ENCODE data around the gene MAML2. TPM values are rescaled to one million over a fixed set of nuclear protein-coding genes. Genes with fewer than 3 reads are reported as not detected.
A peak's percentile ranks its signal among the peaks of the same experiment; 100 is the strongest.

Gene MAML2
- total RNA-seq, 1 experiment from 2014 or later: 28.3 TPM

GRCh38 chr11:95968585-95968984 lies 374.4 kb downstream of the MAML2 start:
- BruUV-seq (replicated peaks): no TSS peak
- POLR2A ChIA-PET (ENCODE audit: unreplicated experiment): no interaction called here

GRCh38 chr11:95964281-95964680 lies 378.7 kb downstream of the MAML2 start:
- TF ChIP-seq, protein P1, sequence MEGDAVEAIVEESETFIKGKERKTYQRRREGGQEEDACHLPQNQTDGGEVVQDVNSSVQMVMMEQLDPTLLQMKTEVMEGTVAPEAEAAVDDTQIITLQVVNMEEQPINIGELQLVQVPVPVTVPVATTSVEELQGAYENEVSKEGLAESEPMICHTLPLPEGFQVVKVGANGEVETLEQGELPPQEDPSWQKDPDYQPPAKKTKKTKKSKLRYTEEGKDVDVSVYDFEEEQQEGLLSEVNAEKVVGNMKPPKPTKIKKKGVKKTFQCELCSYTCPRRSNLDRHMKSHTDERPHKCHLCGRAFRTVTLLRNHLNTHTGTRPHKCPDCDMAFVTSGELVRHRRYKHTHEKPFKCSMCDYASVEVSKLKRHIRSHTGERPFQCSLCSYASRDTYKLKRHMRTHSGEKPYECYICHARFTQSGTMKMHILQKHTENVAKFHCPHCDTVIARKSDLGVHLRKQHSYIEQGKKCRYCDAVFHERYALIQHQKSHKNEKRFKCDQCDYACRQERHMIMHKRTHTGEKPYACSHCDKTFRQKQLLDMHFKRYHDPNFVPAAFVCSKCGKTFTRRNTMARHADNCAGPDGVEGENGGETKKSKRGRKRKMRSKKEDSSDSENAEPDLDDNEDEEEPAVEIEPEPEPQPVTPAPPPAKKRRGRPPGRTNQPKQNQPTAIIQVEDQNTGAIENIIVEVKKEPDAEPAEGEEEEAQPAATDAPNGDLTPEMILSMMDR (conservative IDR thresholded peaks at IDR 0.05): no peak
- TF ChIP-seq EZH2 (IDR thresholded peaks at IDR 0.05; ENCODE audit: low read depth): no peak
- no peak overlapping the region for H3K27ac ChIP-seq
- no peaks in the 10 kb centered on the region for H3K9me3 ChIP-seq (ENCODE audit: insufficient read depth, low read depth)
- no peaks in the 10 kb centered on the region for H3F3A ChIP-seq (ENCODE audit: insufficient read depth, low read depth)
- no peak overlapping the region for H2AFZ ChIP-seq
- H3K27me3 ChIP-seq (ENCODE audit: insufficient read depth, low read depth): no peaks in the 10 kb centered on the region
- no peak overlapping the region for H3K4me3 ChIP-seq
- intact Hi-C loops (cut with micrococcal nuclease; ENCODE audit: unreplicated experiment): no loop called here
- peak in 1 of 2 experiments; percentile 28 for DNase-seq
- no peaks in the 10 kb centered on the region for H4K20me1 ChIP-seq (ENCODE audit: insufficient read depth)
- H3K79me2 ChIP-seq (ENCODE audit: low read depth): no peaks in the 10 kb centered on the region
- no peak overlapping the region for H3K4me2 ChIP-seq
- ChIA-PET CTCF (no interaction called here), POLR2A (ENCODE audit: unreplicated experiment) (no interaction called here)
- H3K36me3 ChIP-seq (ENCODE audit: low read depth): no peaks in the 10 kb centered on the region
- H3K9me2 ChIP-seq (ENCODE audit: insufficient read depth): no peaks in the 10 kb centered on the region
- H3K4me1 ChIP-seq (replicated peaks; ENCODE audit: insufficient read depth): no peaks in the 10 kb centered on the region
- no TSS peak for BruUV-seq (replicated peaks)

More at GRCh38 chr11:95968585-95968984, 374.4 kb downstream of the MAML2 start:
- Histone ChIP-seq H3K79me2 (ENCODE audit: low read depth) (no peaks in the 10 kb centered on the region), H3K4me1 (replicated peaks; ENCODE audit: insufficient read depth) (no peaks in the 10 kb centered on the region), H3K9me2 (ENCODE audit: insufficient read depth) (no peaks in the 10 kb centered on the region), H3K27ac (no peak overlapping the region), H3F3A (ENCODE audit: insufficient read depth, low read depth) (peaks cover 2% of the 10 kb centered on the region; the same call in 1 of the 2 replicates), H4K20me1 (ENCODE audit: insufficient read depth) (no peaks in the 10 kb centered on the region), H3K27me3 (ENCODE audit: insufficient read depth, low read depth) (no peaks in the 10 kb centered on the region), H3K4me2 (no peak overlapping the region), H3K4me3 (no peak overlapping the region), H3K36me3 (ENCODE audit: low read depth) (no peaks in the 10 kb centered on the region), H2AFZ (no peak overlapping the region), H3K9me3 (ENCODE audit: insufficient read depth, low read depth) (no peaks in the 10 kb centered on the region)
- peak in 1 of 2 experiments; percentile 32 for DNase-seq
- intact Hi-C loops (cut with micrococcal nuclease; ENCODE audit: unreplicated experiment): no loop called here
- TF ChIP-seq EZH2 (IDR thresholded peaks at IDR 0.05; ENCODE audit: low read depth): no peak
- TF ChIP-seq, protein P1 (conservative IDR thresholded peaks at IDR 0.05): peak; percentile 56
- CTCF ChIA-PET: no interaction called here

DNA sequence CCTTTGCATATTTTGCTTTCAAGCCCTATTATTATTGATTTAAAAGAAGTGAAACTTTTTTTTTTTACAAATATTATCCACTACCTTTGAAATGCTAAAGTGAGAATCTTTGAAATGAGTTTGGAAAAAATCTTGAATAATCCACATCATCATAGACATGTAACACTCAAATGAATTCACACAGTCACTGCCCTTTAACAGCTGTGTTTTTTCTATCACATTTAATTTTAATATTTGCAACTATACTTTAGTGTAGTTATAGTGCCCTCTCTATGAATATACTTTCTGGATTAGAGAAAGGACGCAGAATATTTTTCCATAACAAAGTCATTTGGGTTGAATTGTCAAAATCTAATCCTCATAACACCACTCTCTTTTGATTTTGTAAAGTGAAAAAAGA lies 381.2 kb downstream of the MAML2 start:
- intact Hi-C loops (cut with micrococcal nuclease; ENCODE audit: unreplicated experiment): no loop called here
- Histone ChIP-seq H3K36me3 (ENCODE audit: low read depth) (no peaks in the 10 kb centered on the region), H3K79me2 (ENCODE audit: low read depth) (no peaks in the 10 kb centered on the region), H2AFZ (no peak overlapping the region), H3K4me3 (no peak overlapping the region), H3K4me2 (no peak overlapping the region), H3K9me2 (ENCODE audit: insufficient read depth) (no peaks in the 10 kb centered on the region), H3K27ac (no peak overlapping the region), H3K4me1 (replicated peaks; ENCODE audit: insufficient read depth) (no peaks in the 10 kb centered on the region), H3K9me3 (ENCODE audit: insufficient read depth, low read depth) (no peaks in the 10 kb centered on the region), H4K20me1 (ENCODE audit: insufficient read depth) (no peaks in the 10 kb centered on the region), H3F3A (ENCODE audit: insufficient read depth, low read depth) (no peaks in the 10 kb centered on the region), H3K27me3 (ENCODE audit: insufficient read depth, low read depth) (no peaks in the 10 kb centered on the region)
- BruUV-seq (replicated peaks): no TSS peak
- ChIA-PET POLR2A (ENCODE audit: unreplicated experiment) (no interaction called here), CTCF (no interaction called here)
- TF ChIP-seq, protein P1 (conservative IDR thresholded peaks at IDR 0.05): no peak
- no peak for TF ChIP-seq EZH2 (IDR thresholded peaks at IDR 0.05; ENCODE audit: low read depth)
- no peak for DNase-seq

Data from PC-9 (cell line).